Activated T-helper 17 cell treated with anti-CD3 and anti-CD28 coated beads, Interleukin-2, amount 50 U/mL, for 72 hours (primary cell): ENCODE measurements around the gene ADGRL4. TPM values are rescaled to one million over a fixed set of nuclear protein-coding genes. Genes with fewer than 3 reads are reported as not detected.
"Not testable (repeated sequence)": the region's sequence is repeated elsewhere in the genome, so short reads cannot be mapped to it uniquely, and the experiment has no call there.

Source experiments
- ATAC-seq: fragments of 150-1000 bp; cut with Tn5 transposase; replicated peaks from 2 replicates; pipeline ENCODE4 v1.10.0; 2021; ENCODE audit warnings: mild to moderate bottlenecking, moderate library complexity
- H3K27ac Mint-ChIP-seq: one replicate; pipeline ENCODE4 v1.8.0; 2022; ENCODE audit warnings: mixed read lengths
- H3K27me3 Mint-ChIP-seq: one replicate; pipeline ENCODE4 v1.8.0; 2022; ENCODE audit warnings: mixed read lengths
- H3K36me3 Mint-ChIP-seq: one replicate; pipeline ENCODE4 v1.8.0; 2022; ENCODE audit warnings: low read depth, mild to moderate bottlenecking, mixed read lengths
- H3K4me1 Mint-ChIP-seq: one replicate; pipeline ENCODE4 v1.8.0; 2022; ENCODE audit warnings: mixed read lengths
- H3K4me3 Mint-ChIP-seq: one replicate; pipeline ENCODE4 v1.8.0; 2022; ENCODE audit warnings: mild to moderate bottlenecking, mixed read lengths
- H3K9me3 Mint-ChIP-seq: one replicate; pipeline ENCODE4 v1.8.0; 2022; ENCODE audit warnings: mixed read lengths
- total RNA-seq, 2 donors: library from RNA; stranded (reverse); gene quantifications; one replicate each; pipeline ENCODE4 v1.2.3, GENCODE V29; 2022

The ADGRL4 gene
- total RNA-seq, 2 donors from 2014 or later, result not detected

DNA sequence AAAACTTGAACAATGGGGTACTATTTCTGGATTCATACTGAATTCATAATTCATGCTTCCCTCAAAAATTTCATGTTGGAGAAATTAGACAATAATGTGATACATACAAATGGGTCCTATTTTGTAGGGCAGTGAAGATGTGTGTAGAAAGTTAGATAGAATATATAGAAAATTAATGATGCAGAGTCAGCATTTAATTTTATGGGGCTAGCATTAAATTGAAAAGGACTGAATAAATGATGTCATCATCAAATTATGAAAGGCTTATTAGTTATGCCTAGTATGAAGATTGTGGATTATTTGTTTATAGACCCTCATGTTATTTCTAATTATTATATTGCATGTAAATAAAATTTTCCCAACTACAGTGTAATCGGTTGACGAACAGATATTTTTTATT is 119.1 kb downstream of the ADGRL4 start:
- peaks cover 8% of the 10 kb centered on the region for H3K27me3 Mint-ChIP-seq
- no peak overlapping the region for H3K27ac Mint-ChIP-seq
- ATAC-seq, result no peak
- no peak overlapping the region for H3K4me3 Mint-ChIP-seq
- no peaks in the 10 kb centered on the region for H3K9me3 Mint-ChIP-seq
- no peaks in the 10 kb centered on the region for H3K4me1 Mint-ChIP-seq
- no peaks in the 10 kb centered on the region for H3K36me3 Mint-ChIP-seq

DNA sequence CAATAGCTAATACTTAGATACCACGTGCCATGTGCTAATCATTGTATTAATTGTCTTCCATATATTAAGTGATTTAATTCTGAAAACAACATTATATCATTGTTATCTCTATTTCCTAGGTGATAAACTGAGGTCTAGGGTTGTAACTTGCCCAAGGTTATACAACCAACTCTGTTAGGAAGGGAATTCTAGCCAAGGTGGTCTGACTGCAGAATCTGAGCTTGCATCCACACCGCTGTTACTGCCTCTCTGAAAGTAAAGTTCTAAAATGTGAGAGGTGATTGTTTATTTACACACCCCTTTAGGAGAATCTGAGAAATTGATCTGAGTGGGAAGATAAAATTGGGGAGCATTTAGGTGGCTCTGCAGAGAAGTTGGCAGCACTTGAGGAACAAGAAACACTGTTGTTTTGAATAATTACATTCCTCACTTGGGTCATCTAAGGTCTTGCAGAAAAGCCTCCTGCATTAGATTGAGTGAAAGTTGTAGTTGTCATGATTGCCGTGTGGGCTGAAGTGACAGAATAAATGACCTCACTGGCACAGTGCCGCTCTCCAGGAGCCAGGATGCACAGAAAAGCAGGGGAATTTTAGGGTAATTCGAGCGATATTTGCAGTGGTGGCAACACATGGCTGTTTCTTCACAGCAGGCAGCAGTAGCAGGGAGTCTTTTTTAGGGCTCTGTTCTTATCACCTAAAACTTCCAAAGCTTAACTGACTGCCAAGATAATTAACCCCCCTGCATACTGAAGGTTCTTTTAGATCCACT is 121.7 kb downstream of the ADGRL4 start:
- Mint-ChIP-seq H3K4me1 (no peaks in the 10 kb centered on the region), H3K27me3 (peaks cover 8% of the 10 kb centered on the region), H3K9me3 (no peaks in the 10 kb centered on the region), H3K4me3 (no peak overlapping the region), H3K27ac (no peak overlapping the region), H3K36me3 (no peaks in the 10 kb centered on the region)
- ATAC-seq, result no peak

GRCh38 chr1:78880223-78880622 is 126.3 kb downstream of the ADGRL4 start:
- no peak for ATAC-seq
- H3K36me3 Mint-ChIP-seq, result no peaks in the 10 kb centered on the region
- peaks cover 3% of the 10 kb centered on the region for H3K27me3 Mint-ChIP-seq
- no peak overlapping the region for H3K4me3 Mint-ChIP-seq
- no peaks in the 10 kb centered on the region for H3K9me3 Mint-ChIP-seq
- no peaks in the 10 kb centered on the region for H3K4me1 Mint-ChIP-seq
- H3K27ac Mint-ChIP-seq, result no peak overlapping the region

GRCh38 chr1:78875986-78876385 is 130.5 kb downstream of the ADGRL4 start:
- H3K36me3 Mint-ChIP-seq, H3K4me1 Mint-ChIP-seq, ATAC-seq, H3K9me3 Mint-ChIP-seq, H3K27me3 Mint-ChIP-seq, H3K4me3 Mint-ChIP-seq, H3K27ac Mint-ChIP-seq: not testable (repeated sequence)

DNA sequence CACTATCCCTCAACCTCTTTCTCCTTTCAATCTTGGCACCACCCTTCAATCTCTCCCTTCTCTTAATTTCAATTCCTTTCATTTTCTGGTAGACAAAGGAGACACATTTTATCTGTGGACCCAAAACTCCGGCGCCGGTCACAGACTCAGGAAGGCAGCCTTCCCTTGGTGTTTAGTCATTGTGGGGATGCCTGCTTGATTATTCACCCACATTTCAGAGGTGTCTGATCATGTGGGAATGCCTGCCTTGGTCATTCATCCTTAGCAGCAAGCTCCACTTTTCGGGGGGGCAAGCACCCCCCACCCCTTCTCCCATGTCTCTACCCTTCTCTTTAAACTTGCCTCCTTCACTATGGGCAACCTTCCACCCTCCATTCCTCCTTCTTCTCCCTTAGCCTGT is 133.7 kb downstream of the ADGRL4 start:
- ATAC-seq, H3K9me3 Mint-ChIP-seq, H3K36me3 Mint-ChIP-seq, H3K27me3 Mint-ChIP-seq, H3K4me3 Mint-ChIP-seq, H3K4me1 Mint-ChIP-seq, H3K27ac Mint-ChIP-seq: not testable (repeated sequence)

- H3K27me3 Mint-ChIP-seq, result no peaks in the 10 kb centered on the region
- peaks cover 4% of the 10 kb centered on the region for H3K9me3 Mint-ChIP-seq
- no peak overlapping the region for H3K4me3 Mint-ChIP-seq
- H3K4me1 Mint-ChIP-seq, result no peaks in the 10 kb centered on the region
- H3K36me3 Mint-ChIP-seq, result no peaks in the 10 kb centered on the region
- H3K27ac Mint-ChIP-seq, result no peak overlapping the region
- ATAC-seq, result no peak
Measured at GRCh38 chr1:78871249-78871648, 135.3 kb downstream of the ADGRL4 start.

DNA sequence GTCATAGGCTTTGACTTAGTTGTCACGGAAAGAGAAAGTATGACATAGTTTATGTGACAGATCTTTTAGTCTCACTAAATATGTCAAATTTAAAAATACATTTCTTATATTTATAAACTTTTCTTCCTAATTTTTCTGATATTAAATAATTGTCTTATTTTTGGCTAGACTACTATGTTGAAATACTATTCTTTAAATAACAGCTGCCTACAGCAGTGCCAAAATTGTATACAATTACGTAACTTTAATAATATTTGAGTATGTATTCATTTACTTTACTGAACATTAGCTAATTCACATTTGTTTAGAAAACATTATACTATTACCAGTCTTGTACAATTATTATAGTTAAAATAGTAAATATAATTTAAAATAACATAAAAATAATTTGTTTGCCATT is 137.4 kb downstream of the ADGRL4 start:
- peaks cover 4% of the 10 kb centered on the region for H3K9me3 Mint-ChIP-seq
- H3K36me3 Mint-ChIP-seq, result no peaks in the 10 kb centered on the region
- H3K27ac Mint-ChIP-seq, result no peak overlapping the region
- no peaks in the 10 kb centered on the region for H3K27me3 Mint-ChIP-seq
- ATAC-seq, result no peak
- H3K4me3 Mint-ChIP-seq, result no peak overlapping the region
- H3K4me1 Mint-ChIP-seq, result no peaks in the 10 kb centered on the region

DNA sequence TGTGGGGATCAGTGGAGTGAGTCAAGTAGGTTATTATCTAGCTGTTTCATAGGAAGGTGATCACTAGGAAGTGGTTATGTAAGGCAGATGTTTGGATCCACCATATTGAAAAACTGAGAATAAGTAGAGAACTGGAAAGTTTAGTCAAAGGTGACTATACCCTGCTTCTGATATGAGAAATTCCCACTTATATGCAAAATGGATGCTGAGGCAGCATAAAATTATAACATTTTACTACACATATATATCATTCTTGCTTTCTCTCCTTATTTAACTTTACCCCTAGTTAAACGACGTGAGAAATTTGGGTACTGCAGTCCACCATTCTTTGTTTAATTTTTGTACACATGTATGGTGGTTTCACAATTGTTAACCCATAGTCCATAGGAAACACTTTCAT is 142.4 kb downstream of the ADGRL4 start:
- no peaks in the 10 kb centered on the region for H3K9me3 Mint-ChIP-seq
- no peaks in the 10 kb centered on the region for H3K4me1 Mint-ChIP-seq
- no peaks in the 10 kb centered on the region for H3K27me3 Mint-ChIP-seq
- no peak overlapping the region for H3K27ac Mint-ChIP-seq
- H3K36me3 Mint-ChIP-seq, result no peaks in the 10 kb centered on the region
- H3K4me3 Mint-ChIP-seq, result no peak overlapping the region
- ATAC-seq, result no peak

GRCh38 chr1:78856096-78856495 is 150.4 kb downstream of the ADGRL4 start:
- Mint-ChIP-seq H3K4me1 (no peaks in the 10 kb centered on the region), H3K9me3 (no peaks in the 10 kb centered on the region), H3K27ac (no peak overlapping the region), H3K4me3 (no peak overlapping the region), H3K27me3 (peaks cover 15% of the 10 kb centered on the region), H3K36me3 (no peaks in the 10 kb centered on the region)
- ATAC-seq, result no peak

GRCh38 chr1:78855258-78855657 is 151.3 kb downstream of the ADGRL4 start:
- Mint-ChIP-seq H3K27ac (no peak overlapping the region), H3K4me1 (no peaks in the 10 kb centered on the region), H3K4me3 (no peak overlapping the region), H3K27me3 (peaks cover 15% of the 10 kb centered on the region), H3K9me3 (no peaks in the 10 kb centered on the region), H3K36me3 (no peaks in the 10 kb centered on the region)
- ATAC-seq, result peak; percentile 52

DNA sequence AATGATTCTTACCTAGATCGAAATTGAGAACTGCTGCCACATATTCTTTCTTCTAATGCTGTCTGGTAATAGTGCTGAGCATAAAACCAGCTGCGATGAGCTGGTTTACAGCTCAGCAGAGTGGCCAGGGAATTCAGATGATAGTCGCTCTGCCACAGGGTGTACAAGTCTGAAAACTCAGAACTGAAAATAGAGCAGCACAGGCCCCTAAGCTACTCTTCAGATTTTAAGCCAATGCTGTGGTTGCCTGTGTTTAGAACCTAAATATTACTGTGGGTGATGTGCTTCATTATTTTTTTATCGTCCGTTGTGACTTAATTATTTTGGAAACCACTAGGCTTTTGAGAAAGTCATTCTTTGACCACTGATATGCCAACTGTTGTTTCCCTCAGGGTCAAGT is 152.0 kb downstream of the ADGRL4 start:
- H3K27ac Mint-ChIP-seq, result no peak overlapping the region
- no peaks in the 10 kb centered on the region for H3K9me3 Mint-ChIP-seq
- H3K36me3 Mint-ChIP-seq, result no peaks in the 10 kb centered on the region
- peaks cover 15% of the 10 kb centered on the region for H3K27me3 Mint-ChIP-seq
- H3K4me1 Mint-ChIP-seq, result no peaks in the 10 kb centered on the region
- H3K4me3 Mint-ChIP-seq, result no peak overlapping the region
- ATAC-seq, result no peak

- H3K36me3 Mint-ChIP-seq, result no peaks in the 10 kb centered on the region
Measured at GRCh38 chr1:78843546-78843945, 163.0 kb downstream of the ADGRL4 start.

GRCh38 chr1:78843111-78843510 is 163.4 kb downstream of the ADGRL4 start:
- H3K27ac Mint-ChIP-seq, result no peak overlapping the region
- no peaks in the 10 kb centered on the region for H3K9me3 Mint-ChIP-seq
- no peaks in the 10 kb centered on the region for H3K4me1 Mint-ChIP-seq
- no peak for ATAC-seq
- H3K36me3 Mint-ChIP-seq, result no peaks in the 10 kb centered on the region
- no peaks in the 10 kb centered on the region for H3K27me3 Mint-ChIP-seq
- no peak overlapping the region for H3K4me3 Mint-ChIP-seq

More at GRCh38 chr1:78843546-78843945, 163.0 kb downstream of the ADGRL4 start:
- Mint-ChIP-seq H3K27ac (no peak overlapping the region), H3K9me3 (no peaks in the 10 kb centered on the region), H3K4me3 (no peak overlapping the region), H3K27me3 (no peaks in the 10 kb centered on the region), H3K4me1 (no peaks in the 10 kb centered on the region)
- ATAC-seq, result no peak

- Mint-ChIP-seq H3K9me3 (no peaks in the 10 kb centered on the region), H3K27me3 (no peaks in the 10 kb centered on the region), H3K4me1 (peaks cover 3% of the 10 kb centered on the region), H3K4me3 (no peak overlapping the region), H3K27ac (no peak overlapping the region), H3K36me3 (no peaks in the 10 kb centered on the region)
- no peak for ATAC-seq
Measured at GRCh38 chr1:78840453-78841271, 165.9 kb downstream of the ADGRL4 start.
